HCT116 (cell line): Measurements from ENCODE around the gene AMTN. TPM values are rescaled to one million over a fixed set of nuclear protein-coding genes. Genes with fewer than 3 reads are reported as not detected.

Experiments
- ATAC-seq: fragments of 200-7000 bp; cut with Tn5 transposase; 2 replicates; pipeline ENCODE4 v1.9.1; 2020; ENCODE audit warnings: mild to moderate bottlenecking, moderate library complexity
- BruUV-seq: library from RNA; stranded (reverse); fragments of 400-500 nt; replicated peaks from 2 replicates; lab custom pipeline; 2021; lab: Mats Ljungman, UMichigan
- CTCF ChIA-PET: fragments of 300-600 bp; sonication (Branson Sonifier 250); formaldehyde crosslinking; loops from one replicate; lab custom pipeline; 2021; ENCODE audit warnings: antibody characterized with exemption; lab: Charles Lee
- POLR2A ChIA-PET: fragments of 300-600, 350-600 bp; sonication (Branson Sonifier 250); formaldehyde crosslinking; loops from one replicate; lab custom pipeline; 2021; ENCODE audit warnings: antibody characterized with exemption; lab: Charles Lee
- RAD21 ChIA-PET, 2 experiments: fragments of 300-600 bp; sonication (Branson Sonifier 250); formaldehyde crosslinking; loops; one replicate each; lab custom pipeline; 2023; ENCODE audit warnings: low total read pairs in 2 of 2; ENCODE audit not compliant: uncharacterized antibody in 2 of 2, unreplicated experiment in 2 of 2, low non-redundant PET in 1 of 2; lab: Charles Lee
- DNase-seq: peaks from one replicate; pipeline ENCODE4 v3.0.0-alpha.2; 2010; ENCODE audit warnings: low read depth, low spot score
- H2AFZ ChIP-seq: fragments of 200-600 bp; shearing (Covaris generic), sonication (generic); 2 replicates; pipeline ENCODE4 v1.6.1; 2017; ENCODE audit warnings: low read depth, mixed run types, mixed read lengths, antibody characterized with exemption, low read length; ENCODE audit not compliant: poor library complexity, severe bottlenecking
- H3K27ac ChIP-seq: 2 replicates; pipeline ENCODE4 v1.5.1; 2012; ENCODE audit warnings: low read depth, low read length
- H3K27me3 ChIP-seq: fragments of 200-600 bp; sonication (generic); 2 replicates; pipeline ENCODE4 v1.6.1; 2016; ENCODE audit warnings: mixed run types, low read length, mixed read lengths; ENCODE audit not compliant: insufficient read depth
- H3K36me3 ChIP-seq, 2 experiments: fragments of 200-500 bp in 1 of 2; fragments of 200-600 bp in 1 of 2; sonication (Bioruptor generic) in 1 of 2; sonication (generic) in 1 of 2; 2 replicates each; pipeline versions ENCODE4 v1.5.1 to v1.6.1; 2014 to 2016; ENCODE audit warnings: low read length in 2 of 2, inconsistent platforms in 1 of 2, mixed read lengths in 1 of 2, mixed run types in 1 of 2; ENCODE audit not compliant: insufficient read depth in 2 of 2, control insufficient read depth in 1 of 2
- H3K4me1 ChIP-seq, 2 experiments: fragments of 200-600 bp in 1 of 2; sonication (generic) in 1 of 2; 2 replicates each; pipeline versions ENCODE4 v1.5.1 to v1.6.1; 2012 to 2017; ENCODE audit warnings: low read length in 2 of 2, inconsistent platforms in 1 of 2, mild to moderate bottlenecking in 1 of 2, mixed read lengths in 1 of 2, mixed run types in 1 of 2, moderate library complexity in 1 of 2; ENCODE audit not compliant: insufficient read depth in 2 of 2, control insufficient read depth in 1 of 2
- H3K4me2 ChIP-seq: fragments of 200-600 bp; sonication (generic); 2 replicates; pipeline ENCODE4 v1.6.1; 2017; ENCODE audit warnings: mixed run types, low read length, mixed read lengths
- H3K4me3 ChIP-seq, 2 experiments: fragments of 200-600 bp in 1 of 2; sonication (generic) in 1 of 2; replicated peaks in 1 of 2; 2 replicates each; pipeline ENCODE4 v1.5.1; 2011 to 2016; ENCODE audit warnings: low read length in 2 of 2, control low read depth in 1 of 2, low read depth in 1 of 2, mild to moderate bottlenecking in 1 of 2, mixed read lengths in 1 of 2, mixed run types in 1 of 2
- H3K79me2 ChIP-seq: fragments of 200-600 bp; sonication (generic); 2 replicates; pipeline ENCODE4 v1.6.1; 2017; ENCODE audit warnings: mild to moderate bottlenecking, mixed run types, low read length, moderate library complexity, mixed read lengths; ENCODE audit not compliant: insufficient read depth
- H3K9ac ChIP-seq: fragments of 200-600 bp; sonication (generic); 2 replicates; pipeline ENCODE4 v1.6.1; 2016; ENCODE audit warnings: low read length, mixed read lengths
- H3K9me2 ChIP-seq: fragments of 200-600 bp; sonication (generic), shearing (Covaris generic); 2 replicates; pipeline ENCODE4 v1.6.1; 2017; ENCODE audit warnings: mixed run types, mild to moderate bottlenecking, moderate library complexity; ENCODE audit not compliant: insufficient read depth
- H3K9me3 ChIP-seq, 2 experiments: fragments of 200-500 bp in 1 of 2; fragments of 200-600 bp in 1 of 2; sonication (Bioruptor generic) in 1 of 2; sonication (generic) in 1 of 2; 2 replicates each; pipeline ENCODE4 v1.6.1; 2014 to 2017; ENCODE audit warnings: low read length in 2 of 2, mixed read lengths in 2 of 2, inconsistent platforms in 1 of 2, low read depth in 1 of 2, mild to moderate bottlenecking in 1 of 2, mixed run types in 1 of 2, moderate library complexity in 1 of 2; ENCODE audit not compliant: control insufficient read depth in 1 of 2, insufficient read depth in 1 of 2
- H4K20me1 ChIP-seq: fragments of 200-600 bp; sonication (generic), shearing (Covaris generic); 2 replicates; pipeline ENCODE4 v1.6.1; 2017; ENCODE audit warnings: mixed run types, mild to moderate bottlenecking, moderate library complexity; ENCODE audit not compliant: insufficient read depth
- ATF3 ChIP-seq: IDR thresholded peaks from 2 replicates; pipeline ENCODE4 v1.6.1; 2012
- CTCF ChIP-seq, 3 experiments: fragments of 200-600 bp in 1 of 3; sonication (generic) in 1 of 3; IDR thresholded peaks in 2 of 3; conservative IDR thresholded peaks in 1 of 3; 2 replicates each; pipeline ENCODE4 v1.5.1; 2012 to 2017; ENCODE audit warnings: low read depth in 2 of 3, low read length in 2 of 3, antibody characterized with exemption in 1 of 3, borderline replicate concordance in 1 of 3, control low read depth in 1 of 3, mild to moderate bottlenecking in 1 of 3, mixed read lengths in 1 of 3, mixed run types in 1 of 3, moderate library complexity in 1 of 3; ENCODE audit not compliant: insufficient read depth in 1 of 3
- RAD21 ChIP-seq: IDR thresholded peaks from 2 replicates; pipeline ENCODE4 v1.6.1; 2012; ENCODE audit warnings: low read depth, mild to moderate bottlenecking
- SIN3A ChIP-seq: IDR thresholded peaks from 2 replicates; pipeline ENCODE4 v1.6.1; 2012; ENCODE audit warnings: low read depth
- TCF7L2 ChIP-seq: IDR thresholded peaks from 2 replicates; pipeline ENCODE4 v1.7.0; 2011; ENCODE audit warnings: borderline replicate concordance, inconsistent platforms; ENCODE audit not compliant: insufficient read depth, insufficient read length; ENCODE audit errors: extremely low read depth
- ZBTB33 ChIP-seq: IDR thresholded peaks from 2 replicates; pipeline ENCODE4 v1.6.1; 2011; ENCODE audit warnings: mild to moderate bottlenecking, low read length, moderate library complexity; ENCODE audit not compliant: insufficient replicate concordance; ENCODE audit errors: extremely low read depth
- intact Hi-C: fragments of 100-400 bp; cut with micrococcal nuclease; formaldehyde crosslinking; loops from 2 replicates; pipeline ENCODE4 v1.10.0; 2022
- total RNA-seq: library from RNA; stranded (reverse); gene quantifications from one replicate; pipeline ENCODE4 v1.2.1, GENCODE V29; 2021; ENCODE audit not compliant: unreplicated experiment

Gene AMTN
- total RNA-seq, 1 experiment from 2014 or later, result not detected

- Histone ChIP-seq H4K20me1 (no peaks in the 10 kb centered on the region), H3K27ac (no peak overlapping the region), H3K4me1 (peaks cover 3 to 12% of the 10 kb centered on the region in 2 experiments; a peak in 3 of 4 replicates), H3K27me3 (no peaks in the 10 kb centered on the region), H3K4me2 (no peak overlapping the region), H3K36me3 (no peaks in the 10 kb centered on the region), H3K9me3 (no peaks in the 10 kb centered on the region), H3K9ac (no peak overlapping the region), H2AFZ (no peak overlapping the region)
- intact Hi-C loops, result no loop called here
- RAD21 ChIA-PET, result interaction anchor here in 1 of 2 experiments (0.7 kb wide), 1 partner anchor 1087 kb away, joined by 4 read pairs; no protein-coding TSS in a partner anchor
- POLR2A ChIA-PET, result no interaction called here
- DNase-seq, result no peak
- CTCF ChIA-PET, result interaction anchor here (1.4 kb wide), 1 partner anchor 14 kb away, joined by 4 read pairs; no protein-coding TSS in a partner anchor
- no peak for TF ChIP-seq ZBTB33
- TF ChIP-seq TCF7L2, result no peak
- TF ChIP-seq RAD21, result no peak
- TF ChIP-seq SIN3A, result no peak
- TF ChIP-seq CTCF (IDR thresholded peaks at IDR 0.05 in 2 of 3, conservative IDR thresholded peaks at IDR 0.05 in 1 of 3; ENCODE audit: borderline replicate concordance in 1 of 3, insufficient read depth in 1 of 3, low read depth in 2 of 3, low read length in 2 of 3), result no peak
- no peak for TF ChIP-seq ATF3
- TF ChIP-seq, all 23 proteins: peak for 0
- Histone ChIP-seq H3K9me2 (no peaks in the 10 kb centered on the region), H3K79me2 (no peaks in the 10 kb centered on the region), H3K4me3 (no peak overlapping the region)
- BruUV-seq, result no TSS peak
- no peak for ATAC-seq
These were observed 347 bp downstream of the AMTN start for GRCh38 chr4:70518716-70519115.
